GM12864 (cell line): ENCODE results near the gene RNF130.

Experiments
- DNase-seq: peaks from one replicate; pipeline ENCODE4 v3.0.0-alpha.2; 2011; ENCODE audit warnings: low read depth
- H3K4me3 ChIP-seq: 2 replicates; pipeline ENCODE4 v1.5.1; 2011; ENCODE audit warnings: mild to moderate bottlenecking, low read depth, low read length, control low read depth
- TF ChIP-seq, protein P1 (sequence below): IDR thresholded peaks from 2 replicates; pipeline ENCODE4 v1.5.1; 2011; ENCODE audit warnings: low read depth, mild to moderate bottlenecking, moderate library complexity, low read length, control low read depth, inconsistent platforms; ENCODE audit errors: missing control alignments

RNF130 gene

DNA sequence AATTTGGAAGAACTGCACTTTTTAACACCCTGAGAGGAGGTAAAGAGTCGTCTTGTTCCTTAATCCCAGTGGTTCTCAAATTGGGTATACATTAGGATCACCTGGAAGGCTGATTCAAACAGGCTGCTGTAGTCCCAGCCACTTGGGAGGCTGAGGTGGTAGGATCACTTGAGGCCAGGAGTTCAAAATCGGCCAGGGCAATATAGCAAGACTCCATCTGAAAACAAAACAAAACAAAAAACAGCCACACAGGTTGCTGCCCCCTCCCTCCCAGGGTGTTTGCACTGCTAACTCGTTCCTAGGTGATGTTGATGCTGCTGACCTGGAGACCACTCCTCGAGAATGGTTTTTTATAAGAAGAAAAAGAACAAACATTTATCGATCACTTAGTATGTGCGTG, 162.3 kb downstream of the RNF130 start:
- H3K4me3 ChIP-seq: no peak overlapping the region
- TF ChIP-seq, protein P1, sequence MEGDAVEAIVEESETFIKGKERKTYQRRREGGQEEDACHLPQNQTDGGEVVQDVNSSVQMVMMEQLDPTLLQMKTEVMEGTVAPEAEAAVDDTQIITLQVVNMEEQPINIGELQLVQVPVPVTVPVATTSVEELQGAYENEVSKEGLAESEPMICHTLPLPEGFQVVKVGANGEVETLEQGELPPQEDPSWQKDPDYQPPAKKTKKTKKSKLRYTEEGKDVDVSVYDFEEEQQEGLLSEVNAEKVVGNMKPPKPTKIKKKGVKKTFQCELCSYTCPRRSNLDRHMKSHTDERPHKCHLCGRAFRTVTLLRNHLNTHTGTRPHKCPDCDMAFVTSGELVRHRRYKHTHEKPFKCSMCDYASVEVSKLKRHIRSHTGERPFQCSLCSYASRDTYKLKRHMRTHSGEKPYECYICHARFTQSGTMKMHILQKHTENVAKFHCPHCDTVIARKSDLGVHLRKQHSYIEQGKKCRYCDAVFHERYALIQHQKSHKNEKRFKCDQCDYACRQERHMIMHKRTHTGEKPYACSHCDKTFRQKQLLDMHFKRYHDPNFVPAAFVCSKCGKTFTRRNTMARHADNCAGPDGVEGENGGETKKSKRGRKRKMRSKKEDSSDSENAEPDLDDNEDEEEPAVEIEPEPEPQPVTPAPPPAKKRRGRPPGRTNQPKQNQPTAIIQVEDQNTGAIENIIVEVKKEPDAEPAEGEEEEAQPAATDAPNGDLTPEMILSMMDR: no peak
- DNase-seq: no peak

DNA sequence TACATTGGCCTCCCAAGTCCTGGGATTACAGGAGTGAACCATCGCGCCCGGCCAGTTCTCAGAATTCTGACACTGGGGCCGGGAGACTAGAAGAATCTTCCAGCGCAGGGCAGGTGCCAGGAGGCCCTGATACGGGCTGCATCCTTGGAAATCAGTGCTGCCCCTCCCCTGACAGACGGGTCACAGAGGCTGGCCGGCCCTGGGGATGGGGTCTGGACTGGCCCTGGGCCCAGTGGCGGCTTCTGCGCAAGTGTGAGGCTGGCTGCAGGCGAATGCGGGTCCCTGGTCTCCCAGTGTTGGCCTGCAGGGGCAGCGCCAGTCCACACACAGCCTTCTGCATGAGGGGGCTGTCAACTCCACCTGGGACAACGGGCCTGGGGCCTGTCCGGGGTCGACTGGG, 163.0 kb downstream of the RNF130 start:
- DNase-seq: no peak
- no peak overlapping the region for H3K4me3 ChIP-seq
- TF ChIP-seq, protein P1: no peak

DNA sequence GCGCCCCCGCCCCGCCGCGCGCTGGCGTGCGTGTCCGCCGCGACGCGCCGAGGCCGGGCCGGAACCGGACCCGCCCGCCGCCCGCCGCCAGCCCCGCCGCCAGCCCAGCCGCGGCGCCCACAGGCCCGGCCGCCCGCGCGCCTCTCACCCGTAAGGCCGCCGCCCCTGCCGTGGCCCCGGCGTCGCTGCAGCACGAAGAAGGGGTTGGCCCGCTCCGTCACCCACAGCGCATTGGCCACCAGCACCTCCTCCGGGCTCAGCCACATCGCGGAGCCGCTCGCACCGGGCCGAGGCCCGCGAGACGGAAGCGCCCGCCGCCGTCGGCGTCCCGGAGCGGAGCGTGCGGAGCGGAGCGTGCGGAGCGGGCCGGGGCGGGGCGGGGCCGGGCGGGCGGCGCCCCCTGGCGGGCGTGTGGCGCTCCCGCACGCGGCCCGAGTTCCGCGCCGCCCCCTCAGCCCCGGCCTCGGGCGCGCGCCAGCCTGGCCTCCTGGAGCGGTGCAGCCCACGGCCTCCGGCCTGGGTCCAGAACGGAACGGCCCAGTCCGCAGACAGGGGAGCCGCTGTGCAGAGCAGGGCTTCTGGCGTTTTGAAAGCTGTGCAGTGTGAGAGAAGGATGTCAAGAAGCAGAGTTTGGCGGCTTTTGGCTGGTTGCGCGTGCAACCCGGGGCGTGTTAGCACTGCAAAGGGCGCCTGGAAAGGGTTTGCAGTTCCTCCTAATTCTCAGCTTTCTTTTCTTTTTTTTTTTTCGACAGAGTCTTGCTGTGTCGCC, 163.8 kb downstream of the RNF130 start, which contains the start of gene TBC1D9B:
Gene TBC1D9B (minus strand): TSS at position 342 of the 769 bp plus-strand sequence. CDS start 76 bp downstream, at position 266.
- DNase-seq: no peak
- TF ChIP-seq, protein P1: peak; percentile 43
- peak within 1 kb of the TSS; percentile 90 for H3K4me3 ChIP-seq

DNA sequence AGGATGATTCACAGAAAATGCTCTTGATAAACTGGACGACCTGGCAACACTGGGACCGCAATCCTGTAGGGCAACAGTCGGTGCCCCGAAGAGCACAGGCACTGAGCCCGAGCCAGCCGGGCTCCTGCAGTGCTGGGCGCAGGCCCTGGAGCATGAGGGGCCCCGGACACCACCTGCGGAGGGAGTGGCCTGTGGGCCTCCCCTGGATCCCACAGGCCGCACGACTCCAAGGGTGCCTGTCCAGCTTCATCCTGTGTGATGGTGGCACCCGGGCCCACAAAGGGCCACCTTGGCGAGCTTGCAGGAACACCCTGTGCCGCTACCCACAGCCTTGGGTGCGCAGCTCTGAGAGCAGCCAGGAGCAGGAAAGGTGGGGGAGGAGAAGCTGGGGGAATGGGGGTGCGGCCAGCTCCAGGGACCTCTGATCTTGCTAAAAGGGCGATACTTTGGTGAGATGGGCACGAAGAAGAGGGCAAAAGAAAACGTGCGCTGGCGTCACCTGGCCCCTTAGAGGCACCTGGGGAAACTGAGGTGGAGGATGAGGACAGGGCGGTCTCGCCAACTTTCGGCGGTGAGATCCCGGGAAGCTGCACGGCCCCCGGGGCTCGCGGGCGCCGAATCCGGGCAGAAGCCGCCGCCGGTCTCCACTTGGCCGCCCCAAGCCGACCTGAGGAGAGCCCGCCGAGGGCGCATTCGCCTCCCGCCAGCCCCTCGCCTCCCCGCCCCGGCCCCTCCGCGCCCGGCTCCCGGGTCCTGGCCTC, 164.6 kb downstream of the RNF130 start:
- DNase-seq: no peak
- H3K4me3 ChIP-seq: peak overlapping the region; percentile 90
- TF ChIP-seq, protein P1: no peak

DNA sequence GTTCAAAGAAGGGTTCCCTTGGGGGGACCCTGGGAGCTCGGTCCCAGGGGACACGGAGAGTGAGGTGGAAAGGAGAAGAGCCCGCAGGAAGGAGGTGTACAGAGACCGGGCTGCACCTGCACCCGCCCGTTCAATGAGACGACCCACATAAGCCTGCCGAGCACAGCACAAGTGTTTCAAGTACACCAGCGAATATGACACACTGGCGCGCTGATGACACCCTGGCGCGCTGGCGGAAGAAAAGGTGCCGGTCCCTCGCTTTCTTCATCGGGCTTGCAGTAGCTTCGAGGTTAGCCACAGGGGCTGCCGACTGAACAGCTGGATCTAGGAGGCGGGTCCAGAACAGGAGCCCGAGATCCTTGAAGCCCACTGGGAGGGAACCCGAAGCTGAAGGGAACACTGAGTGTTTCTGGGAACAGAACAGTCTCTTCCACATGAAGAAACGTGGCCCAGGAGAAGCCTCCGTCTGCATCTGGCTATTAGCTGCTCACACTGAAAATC, 165.2 kb downstream of the RNF130 start:
- TF ChIP-seq, protein P1: no peak
- peak overlapping the region; percentile 90 for H3K4me3 ChIP-seq
- no peak for DNase-seq

DNA sequence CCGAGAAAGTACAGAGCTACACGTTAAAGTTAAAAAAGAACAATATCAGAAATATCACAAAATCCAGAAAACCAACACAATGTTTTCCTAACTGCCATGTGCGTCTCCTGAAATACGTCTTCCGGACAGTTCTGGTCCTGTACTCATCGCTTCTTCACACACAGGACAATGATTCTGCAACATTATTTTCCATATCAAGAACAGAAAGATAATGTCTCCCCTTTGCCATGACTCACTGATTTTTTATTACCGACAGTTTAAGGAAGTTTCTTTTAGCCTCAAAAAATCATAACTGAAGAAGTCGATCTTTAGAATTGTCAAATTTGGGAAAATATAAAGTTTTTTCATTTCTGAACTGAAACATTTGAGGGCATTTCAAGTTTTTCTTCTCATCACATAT, 166.4 kb downstream of the RNF130 start:
- H3K4me3 ChIP-seq: no peak overlapping the region
- DNase-seq: no peak
- TF ChIP-seq, protein P1: no peak
